Neural crest cell (in vitro differentiated cells): Measurements from ENCODE around the gene ALK. TPM values are rescaled to one million over a fixed set of nuclear protein-coding genes. Genes with fewer than 3 reads are reported as not detected.
"Not testable (repeated sequence)": the region's sequence is repeated elsewhere in the genome, so short reads cannot be mapped to it uniquely, and the experiment has no call there.

Experiments used
- DNase-seq: peaks from one replicate; pipeline ENCODE4 v3.0.0; 2021; ENCODE audit warnings: low read depth, mixed read lengths, low spot score
- H3K27ac Mint-ChIP-seq: one replicate; pipeline ENCODE4 v1.8.0; 2021; ENCODE audit warnings: mild to moderate bottlenecking, mixed read lengths; ENCODE audit not compliant: unreplicated experiment
- H3K27me3 Mint-ChIP-seq: 2 replicates; pipeline ENCODE4 v1.8.0; 2021; ENCODE audit warnings: low read depth, mild to moderate bottlenecking, mixed read lengths
- H3K36me3 Mint-ChIP-seq: 2 replicates; pipeline ENCODE4 v1.8.0; 2021; ENCODE audit warnings: low read depth, mild to moderate bottlenecking, mixed read lengths
- H3K4me1 Mint-ChIP-seq: 2 replicates; pipeline ENCODE4 v1.8.0; 2021; ENCODE audit warnings: mixed read lengths
- H3K4me3 Mint-ChIP-seq: one replicate; pipeline ENCODE4 v1.8.0; 2021; ENCODE audit warnings: mild to moderate bottlenecking, mixed read lengths
- H3K9me3 Mint-ChIP-seq: 2 replicates; pipeline ENCODE4 v1.8.0; 2021; ENCODE audit warnings: mixed read lengths
- total RNA-seq: library from RNA; stranded (reverse); gene quantifications from 2 replicates; pipeline ENCODE4 v1.2.1, GENCODE V29; 2021
- TF ChIP-seq, protein P1 (sequence below): fragments of 200-600 bp; sonication (generic); conservative IDR thresholded peaks from 2 replicates; pipeline ENCODE4 v1.5.0; 2021; ENCODE audit warnings: antibody characterized with exemption, mild to moderate bottlenecking

Gene ALK
- total RNA-seq, 1 donor from 2014 or later = 2.0 TPM

DNA sequence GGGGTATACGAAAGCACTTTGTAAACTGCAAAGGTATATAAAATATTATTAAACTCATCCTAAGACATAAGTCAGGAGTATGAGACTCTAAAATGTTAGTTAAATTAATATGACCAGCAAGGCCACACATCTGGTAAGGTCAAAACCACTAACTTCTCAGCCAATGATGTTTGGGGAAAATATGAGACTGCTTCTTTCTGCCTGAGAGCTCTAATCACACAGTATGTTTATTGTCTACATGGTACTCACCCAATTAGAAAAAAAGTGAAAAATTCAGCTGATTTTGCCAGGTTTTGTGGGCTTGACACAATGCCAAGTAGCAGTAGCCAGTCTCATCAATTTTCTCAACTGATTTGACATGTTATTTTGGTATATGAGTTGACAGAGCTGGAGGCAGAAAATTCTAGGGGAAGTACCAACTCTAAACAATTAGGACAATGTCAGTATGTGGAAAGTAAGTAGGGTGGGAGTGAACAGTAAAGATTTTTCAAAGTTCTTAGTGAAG lies 87.3 kb downstream of the ALK start:
- no peak overlapping the region for H3K4me3 Mint-ChIP-seq
- H3K27me3 Mint-ChIP-seq = peaks cover 14% of the 10 kb centered on the region
- H3K36me3 Mint-ChIP-seq = peaks cover 9% of the 10 kb centered on the region
- peaks cover 19% of the 10 kb centered on the region for H3K9me3 Mint-ChIP-seq
- TF ChIP-seq, protein P1, sequence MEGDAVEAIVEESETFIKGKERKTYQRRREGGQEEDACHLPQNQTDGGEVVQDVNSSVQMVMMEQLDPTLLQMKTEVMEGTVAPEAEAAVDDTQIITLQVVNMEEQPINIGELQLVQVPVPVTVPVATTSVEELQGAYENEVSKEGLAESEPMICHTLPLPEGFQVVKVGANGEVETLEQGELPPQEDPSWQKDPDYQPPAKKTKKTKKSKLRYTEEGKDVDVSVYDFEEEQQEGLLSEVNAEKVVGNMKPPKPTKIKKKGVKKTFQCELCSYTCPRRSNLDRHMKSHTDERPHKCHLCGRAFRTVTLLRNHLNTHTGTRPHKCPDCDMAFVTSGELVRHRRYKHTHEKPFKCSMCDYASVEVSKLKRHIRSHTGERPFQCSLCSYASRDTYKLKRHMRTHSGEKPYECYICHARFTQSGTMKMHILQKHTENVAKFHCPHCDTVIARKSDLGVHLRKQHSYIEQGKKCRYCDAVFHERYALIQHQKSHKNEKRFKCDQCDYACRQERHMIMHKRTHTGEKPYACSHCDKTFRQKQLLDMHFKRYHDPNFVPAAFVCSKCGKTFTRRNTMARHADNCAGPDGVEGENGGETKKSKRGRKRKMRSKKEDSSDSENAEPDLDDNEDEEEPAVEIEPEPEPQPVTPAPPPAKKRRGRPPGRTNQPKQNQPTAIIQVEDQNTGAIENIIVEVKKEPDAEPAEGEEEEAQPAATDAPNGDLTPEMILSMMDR = no peak
- H3K4me1 Mint-ChIP-seq = peaks cover 19% of the 10 kb centered on the region
- no peak for DNase-seq
- H3K27ac Mint-ChIP-seq = no peak overlapping the region

DNA sequence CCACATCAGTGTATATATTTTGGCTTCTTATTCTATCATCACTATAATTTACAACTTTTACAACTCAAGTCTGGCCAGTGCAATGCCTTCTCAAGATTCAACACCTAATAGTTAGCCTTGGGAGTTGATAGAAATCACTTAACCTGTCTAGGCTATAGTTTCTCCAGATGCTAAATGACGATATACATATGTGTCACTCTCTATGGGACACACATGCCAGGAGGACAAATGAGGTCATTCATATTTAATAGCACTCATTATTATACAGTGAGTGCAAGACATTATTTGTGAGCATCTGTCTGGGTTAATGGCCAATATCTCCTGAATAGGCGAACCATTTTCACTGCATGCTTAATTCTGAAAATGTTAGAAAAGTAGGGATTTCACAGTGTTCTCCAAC lies 89.8 kb downstream of the ALK start:
- Mint-ChIP-seq H3K36me3 (no peaks in the 10 kb centered on the region), H3K4me3 (no peak overlapping the region), H3K4me1 (peaks cover 19% of the 10 kb centered on the region), H3K27me3 (peaks cover 14% of the 10 kb centered on the region), H3K27ac (no peak overlapping the region), H3K9me3 (peaks cover 12% of the 10 kb centered on the region)
- TF ChIP-seq, protein P1 = no peak
- DNase-seq = no peak

DNA sequence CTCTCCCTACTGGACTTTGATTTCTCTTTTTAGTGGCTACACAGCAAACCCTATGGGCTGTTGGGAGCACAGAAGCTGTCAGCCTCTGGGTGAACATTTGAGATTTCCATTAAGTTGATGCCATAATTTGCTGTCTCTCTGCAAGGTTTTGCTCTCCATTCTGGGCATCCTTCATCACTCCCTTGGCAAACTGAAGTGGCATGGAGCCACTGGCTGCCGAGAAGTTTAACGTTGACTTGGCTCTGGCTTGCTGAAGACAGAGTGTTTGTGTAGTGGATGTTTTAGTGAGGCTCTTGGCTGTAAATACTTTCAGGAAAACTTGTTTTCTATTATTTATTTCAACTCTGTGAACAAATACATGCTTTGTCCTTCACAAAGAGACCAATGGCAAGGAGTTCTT lies 91.5 kb downstream of the ALK start:
- Mint-ChIP-seq H3K9me3 (peaks cover 8% of the 10 kb centered on the region), H3K36me3 (peaks cover 4% of the 10 kb centered on the region), H3K27ac (no peak overlapping the region), H3K4me3 (no peak overlapping the region), H3K27me3 (peaks cover 14% of the 10 kb centered on the region), H3K4me1 (peaks cover 12% of the 10 kb centered on the region)
- TF ChIP-seq, protein P1 = no peak
- DNase-seq = no peak

DNA sequence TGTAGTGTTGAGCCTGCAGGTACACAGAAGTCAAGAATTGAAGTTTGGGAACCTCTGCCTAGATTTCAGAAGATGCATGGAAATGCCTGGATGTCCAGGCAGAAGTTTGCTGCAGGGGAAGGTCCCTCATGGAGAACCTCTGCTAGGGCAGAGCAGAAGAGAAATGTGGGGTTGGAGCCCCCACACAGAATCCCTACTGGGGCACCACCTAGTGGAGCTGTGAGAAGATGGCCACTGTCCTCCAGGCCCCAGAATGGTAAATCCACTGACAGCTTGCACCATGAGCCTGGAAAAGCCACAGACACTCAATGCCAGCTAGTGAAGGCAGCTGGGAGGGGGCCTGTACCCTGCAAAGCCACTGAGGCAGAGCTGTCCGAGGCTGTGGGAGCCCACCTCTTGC lies 97.2 kb downstream of the ALK start:
- not testable (repeated sequence) for H3K4me3 Mint-ChIP-seq, H3K27me3 Mint-ChIP-seq, H3K4me1 Mint-ChIP-seq, H3K27ac Mint-ChIP-seq, DNase-seq
- Mint-ChIP-seq H3K36me3 (peaks cover 11% of the 10 kb centered on the region), H3K9me3 (peaks cover 18% of the 10 kb centered on the region)

DNA sequence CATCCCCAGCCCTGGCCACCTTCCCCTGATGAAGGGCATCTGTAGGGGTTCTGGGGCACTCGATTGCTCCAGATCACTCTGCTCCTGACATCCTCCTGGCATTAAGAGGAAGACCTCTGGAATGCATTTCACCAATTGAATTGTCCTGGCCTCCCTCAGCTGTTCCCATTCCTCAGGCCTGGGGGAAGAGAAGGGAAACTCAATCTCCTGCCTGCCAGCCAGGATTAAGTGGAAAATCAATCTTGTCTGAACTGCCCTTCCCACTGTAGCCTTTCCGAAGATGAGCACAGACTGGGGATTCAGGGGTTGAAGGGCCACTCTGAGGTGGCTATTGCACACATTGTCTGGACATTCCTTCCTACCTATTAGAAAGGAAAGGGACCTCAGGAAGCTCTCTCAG lies 99.8 kb downstream of the ALK start:
- TF ChIP-seq, protein P1 = no peak
- no peak for DNase-seq
- no peak overlapping the region for H3K4me3 Mint-ChIP-seq
- peaks cover 17% of the 10 kb centered on the region for H3K4me1 Mint-ChIP-seq
- no peaks in the 10 kb centered on the region for H3K27me3 Mint-ChIP-seq
- peaks cover 15% of the 10 kb centered on the region for H3K9me3 Mint-ChIP-seq
- H3K27ac Mint-ChIP-seq = no peak overlapping the region
- peaks cover 11% of the 10 kb centered on the region for H3K36me3 Mint-ChIP-seq

DNA sequence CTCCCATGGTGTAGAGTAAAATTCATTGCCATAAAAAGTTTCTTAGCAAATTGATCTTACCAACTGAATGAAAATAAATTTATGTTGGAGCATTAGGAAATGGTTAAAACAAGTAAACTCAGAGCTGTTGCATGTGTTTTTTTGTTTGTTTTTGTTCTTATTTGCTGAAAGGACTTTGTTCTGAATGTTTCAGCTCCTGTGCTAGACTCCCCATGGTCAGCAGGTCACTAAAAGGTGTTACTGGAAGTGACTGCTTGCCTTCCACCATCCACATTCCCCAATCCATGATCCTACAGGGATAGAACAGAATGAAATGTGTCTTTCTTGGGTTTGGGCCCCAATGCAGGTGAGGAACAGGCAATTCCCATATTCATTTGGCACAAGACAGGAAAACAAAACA lies 101.8 kb downstream of the ALK start:
- H3K4me1 Mint-ChIP-seq = peaks cover 26% of the 10 kb centered on the region
- H3K36me3 Mint-ChIP-seq = peaks cover 6% of the 10 kb centered on the region
- no peak overlapping the region for H3K27ac Mint-ChIP-seq
- H3K9me3 Mint-ChIP-seq = peaks cover 10% of the 10 kb centered on the region
- no peak overlapping the region for H3K4me3 Mint-ChIP-seq
- H3K27me3 Mint-ChIP-seq = no peaks in the 10 kb centered on the region
- TF ChIP-seq, protein P1 = no peak
- DNase-seq = no peak
